HG03108 (cell line): ENCODE results near the gene CNTN1.

Experiments used
- ATAC-seq: cut with Tn5 transposase; IDR thresholded peaks from one replicate; pipeline ENCODE4 v1.9.1; 2021; ENCODE audit warnings: moderate library complexity; ENCODE audit not compliant: unreplicated experiment

Gene CNTN1

DNA sequence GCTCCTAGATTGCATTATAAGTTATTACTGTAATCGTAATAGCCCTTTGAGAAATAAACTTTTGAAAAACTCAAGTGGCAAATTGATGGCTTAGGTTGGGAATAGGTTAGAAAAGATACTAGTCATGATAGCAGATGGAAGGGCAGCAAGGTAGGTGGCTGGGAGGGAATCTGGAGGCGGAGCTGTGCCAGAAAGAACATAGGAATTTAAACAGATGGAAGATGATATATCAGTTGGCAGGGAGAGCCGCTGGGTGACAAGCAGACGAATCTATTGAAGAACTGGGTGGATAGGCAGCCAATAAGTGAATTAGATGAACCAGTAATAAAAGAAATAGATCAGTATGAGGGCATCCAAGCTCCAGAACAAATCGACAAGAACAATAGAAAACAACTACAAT is 142.1 kb downstream of the CNTN1 start:
- no peak for ATAC-seq

DNA sequence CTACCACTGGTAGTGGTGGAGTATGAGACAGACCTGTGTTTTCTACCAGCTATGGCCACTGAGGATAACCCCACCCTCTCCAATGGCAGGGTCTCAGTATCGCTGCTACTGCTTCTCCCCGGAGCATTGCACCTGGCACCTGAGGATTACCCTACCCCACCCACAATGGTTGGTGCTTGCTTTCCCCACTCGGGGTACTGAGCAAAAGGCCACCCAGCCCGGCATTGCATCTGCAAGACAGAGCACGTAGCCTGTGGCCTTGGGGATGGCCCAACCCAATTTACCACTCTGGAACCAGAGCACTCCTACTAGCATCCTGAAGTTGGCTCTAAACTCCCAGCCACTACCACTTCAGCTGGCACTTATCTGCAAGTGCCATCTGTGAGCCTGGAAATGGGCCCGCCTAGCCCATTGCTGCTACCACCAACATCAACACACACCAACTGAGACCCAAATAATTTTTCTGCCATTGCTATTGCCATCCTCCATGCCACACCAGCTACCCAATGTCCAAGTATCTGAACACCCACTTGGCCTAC is 145.7 kb downstream of the CNTN1 start:
- no peak for ATAC-seq

DNA sequence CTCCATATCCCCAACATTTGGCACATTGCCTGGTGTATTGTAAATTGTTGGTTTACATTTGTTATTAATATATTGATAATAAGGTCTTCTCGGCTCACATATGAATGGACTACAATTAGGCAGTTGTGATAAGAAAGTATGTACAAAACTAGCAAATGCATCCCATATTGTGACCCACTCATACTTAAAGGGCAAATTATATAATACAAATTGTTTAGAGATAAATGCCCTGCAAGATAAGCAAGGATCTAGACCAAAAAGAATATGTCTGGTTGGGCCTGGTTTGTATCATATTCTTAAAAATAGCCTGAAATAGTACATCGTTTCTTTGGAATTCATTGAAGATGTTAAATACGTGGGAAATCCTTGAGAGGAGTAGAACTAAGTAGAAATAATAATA is 151.3 kb downstream of the CNTN1 start:
- no peak for ATAC-seq

DNA sequence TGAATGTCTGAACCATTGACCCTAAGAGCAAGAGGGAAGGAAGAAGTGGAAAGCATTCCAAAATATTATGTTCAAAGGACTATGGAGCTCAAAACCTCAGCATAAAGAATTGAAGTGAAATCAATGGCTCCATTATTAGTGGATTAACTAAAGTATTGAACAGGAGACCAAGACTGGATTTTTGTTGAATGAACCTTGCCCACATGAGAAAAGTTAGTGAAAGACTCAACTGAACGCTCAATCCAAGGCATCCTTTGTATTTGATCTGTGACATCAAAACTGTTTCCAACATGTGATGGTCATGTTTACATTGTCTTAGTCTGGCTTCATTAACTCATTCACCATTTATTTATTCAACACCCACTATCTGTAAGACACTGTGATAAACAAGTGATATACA is 161.0 kb downstream of the CNTN1 start:
- no peak for ATAC-seq

DNA sequence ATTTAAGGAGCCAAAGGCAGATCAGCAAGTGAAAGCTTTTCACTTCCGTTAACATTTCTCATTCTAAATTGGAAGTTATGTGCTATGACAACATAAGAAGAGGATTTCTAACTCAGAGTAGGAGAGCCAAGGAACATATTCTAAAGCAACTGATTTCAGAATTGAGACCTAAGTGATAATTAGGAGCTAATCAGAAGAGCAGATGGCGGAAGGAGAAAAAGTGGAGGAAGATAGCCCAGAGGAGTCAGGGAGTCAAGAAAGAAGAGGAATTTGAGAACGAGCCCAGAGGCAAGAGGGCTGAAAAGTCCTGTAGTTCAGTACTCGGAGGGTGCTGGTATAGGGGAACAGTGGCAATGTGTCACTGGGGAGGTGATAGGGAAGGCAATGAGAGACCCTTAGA is 162.4 kb downstream of the CNTN1 start:
- no peak for ATAC-seq

DNA sequence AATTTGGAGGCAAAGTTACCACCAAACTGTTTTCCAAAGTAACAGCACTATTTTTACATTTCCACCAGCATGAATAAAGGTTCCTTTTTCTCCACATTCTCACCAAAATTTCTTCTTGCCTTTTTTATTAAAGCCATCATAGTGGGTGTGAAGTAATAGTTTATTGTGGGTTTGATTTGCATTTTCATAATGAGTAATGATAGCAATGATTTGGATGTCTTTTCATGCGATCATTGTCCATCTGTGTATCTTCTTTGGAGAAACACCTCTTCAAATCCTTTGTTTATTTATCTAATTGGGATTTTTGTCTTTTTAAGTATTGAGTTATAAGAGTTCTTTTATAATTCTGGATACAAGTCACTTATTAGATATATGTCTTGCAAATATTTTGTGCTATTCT is 172.7 kb downstream of the CNTN1 start:
- ATAC-seq: no peak

DNA sequence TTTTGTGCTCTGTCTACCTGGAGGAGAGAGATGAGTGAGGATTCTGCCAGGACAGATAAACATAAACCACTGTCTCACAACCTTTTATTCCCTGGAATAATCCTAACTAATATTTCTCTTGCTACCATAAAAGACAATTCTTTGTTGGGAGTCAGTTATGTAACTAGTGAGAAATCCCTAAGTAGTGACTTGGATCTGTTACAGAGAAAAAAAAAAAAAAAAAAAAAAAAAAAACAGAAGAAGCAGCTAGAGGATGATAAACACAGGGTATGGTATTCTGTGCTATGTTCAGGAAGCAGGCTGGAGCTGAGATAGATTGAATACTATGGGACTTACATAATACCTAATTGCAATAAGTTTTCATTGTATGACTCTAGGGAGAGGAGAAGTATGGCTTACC is 178.7 kb downstream of the CNTN1 start:
- no peak for ATAC-seq

DNA sequence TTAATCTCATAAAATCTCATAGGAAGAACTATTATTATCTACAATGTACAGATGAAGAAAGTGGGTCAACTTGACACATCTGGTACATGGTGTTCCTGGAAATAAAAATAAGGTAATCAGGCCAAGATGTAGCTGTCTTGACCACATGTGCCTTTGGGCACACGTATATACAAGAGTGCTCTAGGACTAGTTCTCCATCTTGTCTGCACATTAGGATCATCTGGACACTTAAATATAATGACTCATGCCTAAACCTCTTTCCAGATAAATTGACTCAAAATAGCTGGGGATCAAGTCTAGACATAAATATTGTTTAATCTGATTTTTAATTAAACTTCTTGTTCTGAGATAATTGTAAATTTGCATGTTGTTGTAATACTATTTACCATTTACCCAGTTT is 182.6 kb downstream of the CNTN1 start:
- no peak for ATAC-seq

DNA sequence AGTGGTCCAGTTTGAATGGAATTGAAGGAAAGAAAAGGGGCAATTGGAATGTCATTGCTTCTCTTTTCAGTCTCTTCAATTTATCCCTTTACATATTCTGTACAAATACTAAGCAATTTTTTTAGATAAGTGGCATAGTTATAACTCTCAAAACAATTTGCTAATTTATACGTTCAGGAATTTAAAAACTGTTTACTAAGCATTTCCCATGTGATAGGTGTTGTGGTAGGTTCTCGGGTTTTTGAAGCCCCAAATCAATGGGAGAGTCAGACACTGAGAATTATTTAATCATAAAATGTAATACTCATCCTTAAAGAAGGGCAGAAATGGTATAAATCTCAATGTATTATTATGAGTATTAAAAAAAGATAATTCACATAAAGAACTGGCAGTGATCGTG is 197.1 kb downstream of the CNTN1 start:
- ATAC-seq: no peak

DNA sequence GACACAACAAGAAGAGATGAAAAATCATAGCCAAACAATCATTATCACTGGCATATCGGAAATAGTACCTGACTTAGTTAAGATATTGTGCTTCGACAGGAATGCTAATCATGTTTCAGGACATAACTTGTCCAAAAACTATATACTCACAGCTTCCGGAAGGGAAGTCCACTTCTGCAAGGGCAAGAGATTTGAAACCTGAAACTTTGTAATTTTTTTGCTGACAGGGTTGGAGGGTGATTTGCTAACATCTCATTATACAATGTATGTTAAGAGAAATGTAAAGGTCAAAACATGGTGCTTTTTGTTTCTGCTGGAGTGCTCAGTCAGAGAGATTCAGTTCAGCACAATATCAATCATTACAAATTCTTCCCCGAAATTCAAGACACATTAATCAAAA is 200.3 kb downstream of the CNTN1 start:
- no peak for ATAC-seq

DNA sequence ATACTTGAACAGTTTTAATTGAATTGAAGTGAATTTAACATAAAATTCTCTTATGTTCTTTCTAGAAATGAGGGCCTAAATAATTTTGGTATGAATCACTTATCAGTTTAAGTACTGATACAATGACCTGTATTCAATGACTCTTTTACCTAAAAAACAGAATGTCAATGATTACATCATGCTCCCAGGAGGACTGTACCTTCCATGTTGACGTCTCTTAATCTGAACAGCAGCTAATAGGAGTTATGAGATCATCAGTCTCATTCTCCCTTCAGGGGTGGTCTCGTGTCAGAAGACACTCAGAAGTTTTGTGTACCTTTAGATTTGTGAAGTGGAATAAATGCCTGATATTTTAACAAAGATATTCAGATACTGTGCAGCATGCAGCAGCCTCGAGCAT is 206.3 kb downstream of the CNTN1 start:
- ATAC-seq: no peak

DNA sequence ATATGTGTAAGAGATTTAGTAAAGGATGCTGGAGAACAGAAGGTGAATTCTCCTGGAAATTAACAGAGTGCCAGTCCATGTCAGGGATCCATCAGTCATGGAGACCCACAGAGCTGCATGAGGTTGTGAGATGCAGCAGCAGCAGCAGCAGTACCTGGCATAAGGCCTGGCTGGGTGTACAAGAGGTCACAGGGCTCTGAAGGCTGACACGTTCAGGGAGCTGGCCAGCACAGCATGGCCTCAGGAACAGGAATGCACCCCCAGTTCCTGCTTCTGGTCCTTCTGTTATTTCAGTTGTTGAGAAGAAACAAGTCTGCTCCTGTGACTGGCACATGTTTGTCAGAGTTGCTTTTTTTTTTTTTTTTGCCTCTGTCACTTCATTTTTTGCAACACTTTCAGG is 210.8 kb downstream of the CNTN1 start:
- no peak for ATAC-seq

DNA sequence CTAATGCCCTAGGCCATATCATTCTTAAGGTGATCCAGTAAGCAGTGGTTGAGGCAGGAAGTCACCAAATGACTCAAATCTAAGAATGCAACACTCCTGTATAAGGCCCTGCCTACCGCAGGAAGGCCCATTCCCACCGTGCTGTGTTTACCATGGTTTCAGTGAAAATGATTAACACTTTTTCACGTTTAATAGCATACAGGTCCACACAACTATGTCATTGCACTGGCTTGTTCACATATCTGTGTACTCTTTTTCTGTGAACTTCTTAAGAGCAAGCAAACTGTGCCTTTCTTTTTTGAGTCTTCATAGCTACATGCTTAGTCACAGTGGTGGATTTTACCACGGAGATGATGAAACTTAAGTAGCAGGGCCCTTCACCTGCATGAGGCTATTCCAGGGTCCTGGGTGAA is 214.9 kb downstream of the CNTN1 start:
- peak; percentile 65 for ATAC-seq

DNA sequence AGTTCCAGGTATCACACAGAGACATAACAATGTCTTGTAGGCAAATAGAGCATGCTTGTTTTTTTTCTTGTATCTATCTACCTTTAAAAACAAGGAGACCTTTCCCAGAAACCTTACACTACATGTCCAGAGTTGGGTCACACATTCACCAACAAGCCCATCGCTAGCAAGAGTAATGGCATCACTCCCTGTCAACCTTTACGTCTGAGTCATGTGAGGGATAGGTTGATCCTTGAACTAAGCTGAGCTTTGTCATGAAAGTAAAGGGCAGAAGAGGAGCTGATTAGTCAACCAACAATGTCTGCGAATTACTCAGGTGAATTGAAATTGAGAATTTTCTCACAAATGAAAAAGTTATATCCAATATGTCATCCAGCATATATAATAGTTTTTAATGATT is 219.4 kb downstream of the CNTN1 start:
- ATAC-seq: no peak

DNA sequence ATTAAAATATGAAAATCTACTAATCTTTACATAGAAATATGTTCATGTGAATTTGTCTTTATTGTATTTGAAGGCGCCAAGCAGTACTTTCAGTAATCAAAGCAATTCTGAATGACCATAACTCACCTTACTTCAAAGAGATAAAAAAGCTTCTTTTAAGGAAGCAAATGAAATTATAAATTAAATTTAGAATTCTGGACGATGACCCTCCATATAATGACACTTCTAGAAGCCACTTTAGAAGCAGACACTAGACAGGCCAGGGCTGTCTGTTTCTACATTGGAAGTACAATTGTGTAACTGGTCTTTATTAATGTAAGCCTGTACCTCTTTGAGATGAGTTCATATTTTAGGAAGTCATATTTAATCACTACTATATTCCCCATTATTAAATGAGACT is 222.9 kb downstream of the CNTN1 start:
- ATAC-seq: no peak

DNA sequence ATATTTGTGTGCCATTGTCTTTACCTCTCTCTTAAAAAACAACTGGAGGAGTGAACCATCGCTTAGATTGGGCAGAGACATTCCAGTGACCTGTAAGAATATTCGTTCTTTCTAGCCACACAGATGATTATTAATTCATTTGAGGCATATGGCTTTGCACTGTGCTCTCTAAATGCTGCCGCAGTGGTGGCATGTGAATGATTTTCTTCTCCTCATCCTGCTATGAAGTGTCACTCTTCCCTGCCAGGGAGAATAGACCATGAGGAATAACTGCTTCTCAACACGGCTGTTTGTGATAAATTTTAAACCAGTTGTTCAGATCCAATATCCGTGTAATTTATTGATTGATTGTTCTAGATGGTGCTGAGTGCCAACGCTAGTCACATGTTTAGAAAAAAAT is 225.3 kb downstream of the CNTN1 start:
- ATAC-seq: no peak

DNA sequence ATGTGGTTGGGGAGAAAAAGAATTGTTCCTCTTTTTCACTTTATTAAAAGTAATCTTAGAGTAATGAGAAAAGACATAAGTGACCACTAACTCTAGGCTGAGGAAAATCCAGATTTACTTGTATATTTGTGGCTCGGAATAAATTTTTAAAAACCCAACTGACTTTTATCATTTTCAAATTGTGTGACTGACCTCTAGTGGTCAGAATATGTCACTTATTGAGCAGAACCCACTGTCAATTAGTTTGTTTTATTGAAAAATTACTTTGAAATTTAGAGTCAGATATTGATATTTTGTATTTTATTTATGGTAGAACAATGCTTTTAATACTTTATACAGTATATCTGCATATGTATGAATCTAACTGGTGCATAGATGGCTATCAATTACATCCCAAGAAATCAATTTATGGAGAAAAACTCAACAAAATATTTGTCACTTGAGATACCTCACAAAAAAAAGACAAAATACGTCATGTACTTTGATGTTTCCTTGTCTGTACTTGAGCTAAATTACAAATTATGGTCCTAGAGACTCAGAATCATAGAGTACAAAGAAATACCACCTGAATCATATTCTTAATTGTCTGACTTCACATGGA is 229.4 kb downstream of the CNTN1 start:
- no peak for ATAC-seq

DNA sequence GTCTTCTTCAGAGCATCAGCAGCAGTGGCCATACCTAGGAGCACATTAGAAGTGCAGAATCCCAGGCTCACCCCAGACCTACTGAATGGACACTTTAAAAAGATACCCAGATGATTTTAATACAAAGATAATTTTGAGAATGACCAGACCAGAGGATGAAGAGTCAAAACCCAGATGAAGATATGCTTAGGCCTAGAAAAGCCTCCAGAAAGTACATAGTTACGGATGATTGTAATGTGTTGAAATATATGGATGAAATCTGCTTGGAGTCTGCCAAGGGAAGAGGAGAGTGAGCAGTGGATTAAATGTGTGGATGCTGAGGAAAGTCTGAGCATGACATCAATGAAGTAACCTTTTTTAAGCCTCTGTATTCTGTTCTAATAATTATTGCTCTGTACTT is 245.7 kb downstream of the CNTN1 start:
- no peak for ATAC-seq

DNA sequence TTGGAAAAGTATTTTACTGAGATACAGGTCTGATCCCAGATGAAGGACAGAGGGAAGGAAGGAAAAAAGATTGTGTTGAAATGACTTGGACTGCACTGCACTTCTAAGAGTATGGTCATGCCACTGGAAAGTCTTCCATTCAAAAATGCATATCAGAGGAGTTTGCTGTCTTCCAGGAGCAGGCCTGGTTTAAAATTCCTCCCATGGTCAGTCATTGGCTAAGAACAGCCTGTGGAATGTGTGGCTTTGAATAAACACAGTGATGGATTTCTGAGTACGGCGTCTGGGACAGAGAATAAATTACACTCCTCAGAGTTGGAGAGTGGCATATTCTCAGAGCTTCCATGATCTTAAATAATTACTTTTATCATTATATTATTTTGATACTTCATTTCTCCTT is 250.1 kb downstream of the CNTN1 start:
- no peak for ATAC-seq

DNA sequence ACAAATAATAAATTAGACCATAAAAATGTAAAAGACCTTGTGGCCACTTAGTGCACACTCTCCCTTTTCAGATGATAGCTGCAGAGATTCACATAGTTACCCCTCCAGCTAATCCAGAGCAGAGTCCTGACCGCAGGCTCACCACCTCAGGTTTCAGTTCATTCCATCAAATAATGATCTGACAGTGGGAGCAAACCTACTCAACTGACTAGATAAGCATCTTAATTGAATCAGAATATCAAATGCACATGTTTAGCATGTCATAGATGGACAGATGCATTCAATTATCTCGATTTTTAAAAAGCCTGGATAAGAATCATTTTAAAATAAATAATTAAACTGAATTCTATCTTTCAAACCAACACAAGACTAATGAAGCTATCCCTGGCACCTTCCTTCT is 253.5 kb downstream of the CNTN1 start:
- ATAC-seq: no peak

DNA sequence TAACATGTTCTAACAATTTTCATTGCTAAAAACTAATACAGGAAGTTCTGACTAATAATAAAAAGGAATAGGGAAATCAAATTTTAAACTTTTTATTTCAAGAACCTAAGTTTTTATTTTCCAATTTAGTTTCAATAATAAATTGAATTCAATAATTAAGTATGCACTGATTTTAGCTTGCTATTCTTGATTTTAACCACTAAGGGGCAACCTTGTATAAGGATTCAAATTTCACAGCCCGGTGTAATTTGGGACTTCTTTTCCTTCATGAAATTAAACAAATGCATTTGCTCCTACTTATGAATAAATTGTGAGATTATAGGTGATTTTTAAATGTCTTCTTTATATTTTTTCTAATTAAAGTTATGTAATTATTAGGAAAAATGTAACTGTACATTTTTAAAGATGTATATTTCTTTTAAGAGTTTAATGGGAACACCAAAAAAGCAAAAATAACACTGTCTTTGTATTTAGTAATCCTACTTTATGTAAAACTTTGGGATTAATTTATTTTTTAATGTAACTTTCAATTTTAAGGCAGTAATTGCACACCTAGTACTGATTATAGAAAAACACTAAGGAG is 254.5 kb downstream of the CNTN1 start:
- ATAC-seq: no peak

DNA sequence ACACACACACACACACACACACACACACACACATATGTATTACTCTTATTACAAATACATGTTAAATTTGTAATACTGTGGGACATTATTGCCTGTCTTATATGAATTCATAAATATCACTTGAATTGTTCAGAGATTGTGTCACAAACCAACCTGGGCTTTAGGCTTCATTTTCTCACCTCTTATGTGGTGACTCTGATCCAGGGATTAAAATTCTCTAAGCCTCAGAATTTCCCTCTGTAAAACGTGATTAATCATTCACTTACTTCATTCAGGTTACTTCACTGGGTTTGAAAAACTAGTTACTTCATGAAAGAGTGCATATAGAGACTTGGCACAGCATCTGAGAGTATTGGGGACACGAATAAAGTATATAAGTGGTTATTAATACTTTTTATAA is 255.6 kb downstream of the CNTN1 start:
- ATAC-seq: no peak

DNA sequence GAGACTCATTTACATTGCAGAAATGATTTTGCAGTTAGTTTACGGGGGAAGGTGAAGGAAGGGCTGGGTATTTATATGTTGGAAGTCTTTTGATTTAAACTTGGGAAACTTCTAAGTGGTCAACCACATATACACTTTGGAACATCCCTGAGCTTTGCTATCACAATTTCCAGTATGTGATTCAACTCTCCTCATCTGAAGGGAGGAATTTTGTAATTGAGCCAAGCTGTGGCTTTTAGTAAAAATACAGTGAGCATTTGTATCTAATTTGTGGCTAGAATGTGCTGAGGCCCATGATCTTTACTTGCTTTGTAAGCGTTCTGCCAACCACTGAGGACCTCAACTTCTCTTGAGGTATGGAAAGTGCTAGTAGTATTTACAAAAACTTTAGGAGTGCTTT is 260.8 kb downstream of the CNTN1 start:
- no peak for ATAC-seq
